SJCRH30 (cell line): ENCODE data around the gene NACC1. TPM values are rescaled to one million over a fixed set of nuclear protein-coding genes. Genes with fewer than 3 reads are reported as not detected.

Experiments
- DNase-seq, 2 experiments: peaks; one replicate each; pipeline ENCODE4 v3.0.0-alpha.2; 2015 to 2020
- H3K27ac ChIP-seq: fragments of 250-450 bp; sonication (Bioruptor Pico); 2 replicates; pipeline ENCODE4 v1.5.1; 2020; ENCODE audit warnings: mild to moderate bottlenecking, moderate library complexity
- H3K27me3 ChIP-seq: fragments of 250-450 bp; sonication (Bioruptor Pico); 2 replicates; pipeline ENCODE4 v1.5.1; 2020; ENCODE audit warnings: mild to moderate bottlenecking, moderate library complexity
- H3K36me3 ChIP-seq: fragments of 250-450 bp; sonication (Bioruptor Pico); 2 replicates; pipeline ENCODE4 v1.5.1; 2020; ENCODE audit warnings: mild to moderate bottlenecking, moderate library complexity
- H3K4me1 ChIP-seq: fragments of 250-450 bp; sonication (Bioruptor Pico); 2 replicates; pipeline ENCODE4 v1.5.1; 2020; ENCODE audit warnings: mild to moderate bottlenecking, moderate library complexity
- H3K4me3 ChIP-seq: fragments of 250-450 bp; sonication (Bioruptor Pico); 2 replicates; pipeline ENCODE4 v1.5.1; 2020; ENCODE audit warnings: mild to moderate bottlenecking, moderate library complexity
- H3K9me3 ChIP-seq: fragments of 250-450 bp; sonication (Bioruptor Pico); replicated peaks from 2 replicates; pipeline ENCODE4 v1.5.1; 2020; ENCODE audit warnings: mild to moderate bottlenecking, moderate library complexity
- total RNA-seq: library from RNA; depleted of rRNA; stranded (reverse); fragments of >200 nt; shearing (Covaris generic); gene quantifications from 2 replicates; pipeline ENCODE4 v1.2.3, GENCODE V29; 2014

Gene NACC1
- total RNA-seq, 1 experiment from 2014 or later: 103 TPM

DNA sequence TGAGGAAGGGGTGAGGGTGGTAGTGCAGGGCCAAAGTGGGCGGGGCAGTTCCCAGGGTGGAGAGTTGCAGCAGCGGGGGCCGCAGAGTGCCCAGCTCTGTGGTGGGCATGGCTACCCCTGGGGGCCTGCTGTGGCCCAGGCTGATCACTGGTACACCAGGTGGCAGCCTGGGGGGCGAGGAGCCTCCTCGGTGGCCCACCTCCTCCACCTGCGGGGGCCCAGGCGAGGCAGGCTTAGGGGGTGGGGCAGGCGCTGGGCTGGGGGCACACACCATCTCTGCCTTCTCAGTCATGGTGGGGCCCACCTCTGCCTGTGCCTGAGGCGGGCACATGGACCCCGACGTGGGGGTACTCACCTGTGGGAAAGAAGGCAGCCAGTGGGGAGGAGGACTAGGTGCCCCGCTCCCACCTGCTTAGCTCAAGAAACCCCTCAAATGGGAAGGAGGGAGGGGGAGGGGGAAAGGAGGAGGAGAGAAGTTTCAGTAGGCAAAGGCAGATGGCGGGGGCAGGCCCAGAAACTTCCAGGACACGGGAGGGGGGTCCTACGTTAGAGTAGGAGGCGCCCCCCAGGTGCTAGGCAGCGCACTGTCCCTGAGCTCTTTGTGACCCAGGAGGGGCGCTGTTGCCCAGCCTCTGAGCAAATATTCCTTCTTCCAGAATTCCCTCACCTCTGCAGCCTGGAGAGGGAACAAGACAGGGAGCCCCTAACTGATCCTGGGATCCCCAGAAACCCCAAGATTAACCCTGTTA is 17.0 kb upstream of the NACC1 start:
- no peaks in the 10 kb centered on the region for H3K9me3 ChIP-seq
- no peaks in the 10 kb centered on the region for H3K36me3 ChIP-seq
- H3K4me3 ChIP-seq: no peak overlapping the region
- DNase-seq: peak in 1 of 2 experiments; percentile 44
- no peak overlapping the region for H3K27ac ChIP-seq
- H3K27me3 ChIP-seq: no peaks in the 10 kb centered on the region
- no peaks in the 10 kb centered on the region for H3K4me1 ChIP-seq

DNA sequence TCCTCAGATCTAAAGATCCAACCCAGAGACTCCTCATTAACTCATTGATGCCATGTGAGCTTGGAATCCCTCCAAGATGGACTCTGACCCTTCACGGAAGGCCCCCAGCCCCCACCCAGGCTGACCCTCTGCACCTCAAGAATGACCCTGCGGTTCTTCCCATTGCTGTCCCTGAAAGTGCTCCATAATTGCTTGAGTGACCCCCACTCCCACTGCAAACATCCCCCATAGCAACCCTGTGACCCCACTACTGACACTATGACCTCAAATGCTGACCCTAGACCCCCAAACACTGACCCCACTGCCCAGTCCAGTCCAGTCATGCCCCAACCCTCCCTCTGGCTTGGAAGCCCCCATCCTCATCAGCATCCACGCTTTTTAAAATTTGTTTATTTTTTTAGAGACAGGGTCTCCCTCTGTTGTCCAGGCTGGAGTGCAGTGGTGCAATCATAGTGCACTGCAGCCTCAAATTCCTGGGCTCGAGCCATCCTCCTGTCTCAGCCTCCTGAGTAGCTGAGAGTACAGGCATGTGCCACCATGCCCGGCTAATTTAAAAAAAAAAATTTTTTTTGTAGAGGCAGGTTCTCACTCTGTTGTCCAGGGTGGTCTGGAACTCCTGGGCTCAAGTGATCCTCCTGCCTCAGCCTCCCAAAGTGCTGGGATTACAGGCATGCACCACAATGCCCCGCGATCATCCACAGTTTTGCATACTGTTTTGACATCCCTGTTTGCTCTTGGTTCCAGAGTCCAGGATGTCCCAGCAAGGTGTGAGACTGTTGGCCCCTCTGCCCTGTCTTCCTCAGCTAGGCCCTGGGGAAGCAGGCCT is 16.3 kb upstream of the NACC1 start:
- Histone ChIP-seq H3K36me3 (no peaks in the 10 kb centered on the region), H3K4me3 (no peak overlapping the region), H3K27ac (no peak overlapping the region), H3K4me1 (no peaks in the 10 kb centered on the region), H3K27me3 (no peaks in the 10 kb centered on the region), H3K9me3 (no peaks in the 10 kb centered on the region)
- DNase-seq: no peak

DNA sequence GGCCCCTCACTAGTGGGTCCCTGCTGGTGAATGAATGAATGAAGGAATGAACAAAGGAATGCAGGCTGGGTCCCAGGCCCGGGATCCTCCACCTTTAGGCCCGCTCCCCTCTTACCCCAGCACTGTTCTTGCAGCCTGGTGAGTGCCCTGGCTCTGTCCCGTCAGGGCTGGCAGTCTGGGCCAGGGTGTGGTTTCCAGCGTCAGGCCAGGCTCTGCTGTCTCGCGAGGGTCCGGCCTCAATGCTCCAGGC is 15.7 kb upstream of the NACC1 start:
- no peak overlapping the region for H3K27ac ChIP-seq
- H3K36me3 ChIP-seq: peaks cover 4% of the 10 kb centered on the region; the same call in 1 of the 2 replicates
- no peak overlapping the region for H3K4me3 ChIP-seq
- no peaks in the 10 kb centered on the region for H3K27me3 ChIP-seq
- DNase-seq: no peak
- H3K9me3 ChIP-seq: no peaks in the 10 kb centered on the region
- H3K4me1 ChIP-seq: no peaks in the 10 kb centered on the region

DNA sequence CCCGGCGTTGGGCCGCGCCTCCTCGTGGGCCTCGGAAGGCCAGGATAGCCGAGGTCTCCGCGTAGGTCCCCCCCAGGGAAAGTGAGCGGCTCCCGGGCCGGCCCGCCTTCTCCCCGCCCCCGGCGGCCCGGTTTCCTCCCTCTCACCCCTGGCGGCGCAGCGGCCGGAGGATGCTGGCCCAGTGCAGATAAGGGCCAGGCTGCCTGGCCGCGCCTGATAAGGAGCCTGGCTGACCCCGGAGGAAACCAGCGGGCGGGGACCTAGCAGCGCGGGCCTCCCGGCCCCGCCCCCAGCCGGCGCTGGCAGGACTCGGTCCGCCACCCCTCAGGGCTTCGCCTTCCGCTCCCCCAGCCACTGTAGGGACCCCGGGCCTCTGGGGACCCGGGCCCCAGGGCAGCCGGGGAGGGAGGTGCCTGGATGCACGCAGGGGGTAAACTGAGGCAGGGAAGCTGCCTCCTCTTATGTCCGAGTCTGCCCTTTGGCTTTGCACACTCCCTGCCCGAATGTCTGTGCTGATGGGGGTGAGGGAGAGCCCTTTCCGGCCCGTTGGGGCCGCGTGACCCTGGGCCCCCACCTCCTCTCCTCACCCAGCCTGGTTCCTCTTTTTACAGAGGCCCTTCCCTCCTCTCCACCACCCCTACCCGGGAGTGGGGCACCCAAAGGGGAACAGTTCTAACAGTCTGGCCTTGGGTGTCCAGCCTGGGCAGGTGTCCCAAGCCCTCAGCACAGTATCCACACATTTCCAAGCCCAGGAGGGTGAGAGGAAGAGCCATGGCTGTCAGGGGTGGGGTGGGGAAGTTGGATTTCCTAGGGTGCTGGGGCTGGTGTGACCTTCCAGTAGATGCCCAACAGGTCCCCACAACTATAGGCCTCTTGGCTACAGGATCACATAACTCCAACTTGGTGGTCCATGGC is 15.1 kb upstream of the NACC1 start, which contains the start of gene LYL1:
Gene LYL1, minus strand, starts transcription at position 193 of the 915 bp plus-strand sequence. CDS start 1,687 bp downstream, outside the sequence.
- Histone ChIP-seq H3K36me3 (peaks cover 8% of the 10 kb centered on the region), H3K27me3 (no peaks in the 10 kb centered on the region), H3K27ac (no peak within 1 kb of the TSS), H3K9me3 (no peaks in the 10 kb centered on the region), H3K4me3 (no peak within 1 kb of the TSS), H3K4me1 (no peaks in the 10 kb centered on the region)
- no peak for DNase-seq

DNA sequence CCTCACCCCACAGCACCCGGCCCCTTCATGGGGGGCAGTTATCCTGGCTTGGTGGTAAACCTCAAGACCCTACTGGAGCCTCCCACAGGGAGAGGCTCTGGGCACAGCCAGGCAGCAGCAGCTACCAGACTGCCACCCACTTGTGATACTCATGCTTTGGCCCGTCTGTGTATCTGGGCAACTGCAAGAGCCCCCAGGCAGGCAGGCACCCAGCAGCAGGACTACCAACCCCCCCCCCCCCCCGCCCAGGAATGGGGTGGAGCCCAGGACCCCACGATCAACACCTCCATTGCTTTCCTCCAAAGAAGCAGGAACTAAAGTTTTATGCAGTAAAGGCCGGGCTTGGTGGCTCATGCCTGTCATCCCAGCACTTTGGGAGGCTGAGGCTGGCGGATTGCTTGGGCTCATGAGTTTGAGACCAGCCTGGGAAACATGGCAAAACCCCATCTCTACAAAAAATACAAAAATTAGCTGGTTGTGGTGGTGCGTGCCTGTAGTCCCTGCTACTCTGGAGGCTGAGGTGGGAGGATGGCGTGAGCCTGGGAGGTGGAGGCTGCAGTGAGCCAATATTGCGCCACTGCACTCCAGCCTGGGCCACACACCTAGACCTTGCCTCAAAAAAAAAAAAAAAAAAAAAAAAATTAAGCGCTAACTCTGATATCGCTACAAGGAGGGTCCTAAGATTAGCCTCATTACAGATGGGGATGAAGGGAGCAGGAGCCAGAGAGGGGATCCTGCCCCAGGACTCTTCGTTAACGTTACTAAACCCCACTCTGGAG is 14.3 kb upstream of the NACC1 start:
- Histone ChIP-seq H3K27ac (no peak overlapping the region), H3K27me3 (no peaks in the 10 kb centered on the region), H3K36me3 (peaks cover 15% of the 10 kb centered on the region), H3K9me3 (no peaks in the 10 kb centered on the region), H3K4me1 (no peaks in the 10 kb centered on the region), H3K4me3 (no peak overlapping the region)
- DNase-seq: no peak

DNA sequence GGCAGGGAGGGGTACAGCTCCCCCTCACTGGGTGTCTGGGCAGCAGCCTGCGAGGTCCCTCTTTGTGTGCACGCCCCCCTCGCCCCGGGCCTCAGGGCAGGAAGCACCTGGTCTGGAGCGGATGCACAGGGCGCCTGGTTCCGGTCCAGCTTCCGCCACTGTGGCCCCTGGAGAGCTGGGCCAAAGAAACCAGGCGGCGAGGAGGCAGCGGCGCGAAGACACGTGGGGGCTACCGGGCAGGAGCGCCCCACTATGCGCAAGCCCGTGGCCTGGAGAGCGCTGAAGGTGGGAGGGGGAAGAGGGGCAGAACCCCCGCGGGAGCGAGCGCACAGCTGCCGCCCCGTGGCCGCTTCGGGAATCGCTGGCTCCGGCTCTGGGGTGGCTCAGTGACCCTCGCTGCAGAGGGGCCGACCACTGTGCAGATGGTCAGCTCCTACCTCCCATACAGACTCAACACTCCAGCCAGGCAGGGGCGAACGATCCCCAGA is 13.7 kb upstream of the NACC1 start:
- Histone ChIP-seq H3K27me3 (no peaks in the 10 kb centered on the region), H3K27ac (no peak overlapping the region), H3K36me3 (peaks cover 21% of the 10 kb centered on the region), H3K4me3 (no peak overlapping the region), H3K9me3 (no peaks in the 10 kb centered on the region), H3K4me1 (no peaks in the 10 kb centered on the region)
- DNase-seq: no peak

DNA sequence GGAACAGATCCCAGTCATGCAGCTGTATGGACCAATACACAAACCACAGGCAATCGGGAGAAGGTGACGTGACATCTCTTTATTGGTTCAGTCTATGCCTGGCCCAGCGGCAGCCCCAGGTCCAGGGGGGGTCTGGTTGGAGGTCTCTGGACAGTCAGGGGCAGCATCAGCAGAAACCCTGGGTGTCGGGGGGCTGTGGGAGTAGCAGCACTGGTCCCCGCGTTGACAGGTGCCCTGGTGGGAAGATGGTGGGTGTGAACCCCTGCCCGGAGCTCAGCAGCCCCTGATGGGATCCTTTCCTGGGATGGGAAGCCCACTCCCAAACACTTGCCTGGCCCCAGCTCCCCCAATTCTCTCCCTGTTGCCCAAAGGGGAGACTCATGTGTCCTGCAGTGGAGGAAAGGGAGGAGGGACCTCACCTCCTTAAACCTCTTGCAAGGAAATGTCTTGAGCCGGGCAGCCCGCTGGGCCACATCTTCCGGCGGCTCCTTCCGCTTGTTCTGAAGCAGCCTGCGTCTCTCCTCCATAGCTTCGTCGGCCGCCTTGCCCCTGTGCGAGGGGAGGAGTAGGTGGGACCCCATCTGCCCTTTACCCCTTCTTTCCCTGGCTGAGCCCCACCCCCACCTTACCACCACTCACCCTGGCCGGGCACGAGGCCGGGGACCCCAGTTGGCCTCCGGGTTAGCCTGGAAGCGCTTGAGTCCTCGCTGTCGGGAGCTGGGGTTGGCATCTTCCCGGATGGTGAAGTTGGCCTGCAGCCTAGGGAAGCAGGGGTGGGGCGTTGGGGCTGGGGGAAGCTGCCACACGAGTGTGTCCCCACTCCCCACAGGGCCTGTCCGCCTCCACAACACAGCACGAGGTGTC is 13.0 kb upstream of the NACC1 start:
- no peak overlapping the region for H3K27ac ChIP-seq

DNA sequence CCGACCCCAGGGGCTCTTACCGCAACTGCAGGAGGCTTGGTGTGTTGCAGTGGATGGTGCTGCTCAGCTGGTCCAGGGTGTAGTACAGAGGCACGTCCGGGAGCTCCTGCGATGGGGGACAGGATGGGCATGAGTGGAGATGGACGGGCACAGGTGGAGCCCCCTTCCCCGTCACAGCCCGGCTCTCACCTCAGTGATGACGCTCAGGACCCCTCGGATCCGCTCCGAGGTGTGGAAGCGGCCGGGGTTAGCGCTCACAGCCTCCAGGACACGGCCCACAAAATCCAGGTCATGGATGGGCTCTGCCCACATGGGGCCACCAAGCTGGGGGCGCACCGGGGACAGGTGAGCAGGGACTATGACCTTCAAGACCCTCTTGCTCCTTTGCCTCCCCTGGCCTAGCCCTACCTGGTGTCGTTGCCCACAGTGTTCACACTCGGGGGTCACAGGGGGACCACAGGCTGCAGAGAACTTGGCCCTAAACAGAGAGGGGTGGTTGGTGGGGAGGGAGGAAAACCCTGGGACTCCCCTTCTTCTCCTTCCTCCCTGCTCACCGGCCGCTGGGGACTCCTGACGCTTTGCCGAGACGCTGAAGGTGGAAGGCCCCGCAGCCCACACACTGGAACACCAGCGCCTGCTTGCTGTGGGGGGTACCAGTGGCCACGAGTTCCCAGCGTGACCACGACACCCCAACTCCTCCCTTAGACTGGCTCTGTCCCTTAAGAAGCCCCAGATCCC is 8.5 kb upstream of the NACC1 start:
- Histone ChIP-seq H3K9me3 (no peaks in the 10 kb centered on the region), H3K27me3 (no peaks in the 10 kb centered on the region), H3K27ac (no peak overlapping the region), H3K4me1 (no peaks in the 10 kb centered on the region), H3K36me3 (peaks cover 50% of the 10 kb centered on the region), H3K4me3 (no peak overlapping the region)
- no peak for DNase-seq

More for the DNA sequence above, 13.0 kb upstream of the NACC1 start:
- Histone ChIP-seq H3K36me3 (peaks cover 25% of the 10 kb centered on the region), H3K4me1 (no peaks in the 10 kb centered on the region), H3K27me3 (no peaks in the 10 kb centered on the region), H3K4me3 (no peak overlapping the region), H3K9me3 (no peaks in the 10 kb centered on the region)
- no peak for DNase-seq

DNA sequence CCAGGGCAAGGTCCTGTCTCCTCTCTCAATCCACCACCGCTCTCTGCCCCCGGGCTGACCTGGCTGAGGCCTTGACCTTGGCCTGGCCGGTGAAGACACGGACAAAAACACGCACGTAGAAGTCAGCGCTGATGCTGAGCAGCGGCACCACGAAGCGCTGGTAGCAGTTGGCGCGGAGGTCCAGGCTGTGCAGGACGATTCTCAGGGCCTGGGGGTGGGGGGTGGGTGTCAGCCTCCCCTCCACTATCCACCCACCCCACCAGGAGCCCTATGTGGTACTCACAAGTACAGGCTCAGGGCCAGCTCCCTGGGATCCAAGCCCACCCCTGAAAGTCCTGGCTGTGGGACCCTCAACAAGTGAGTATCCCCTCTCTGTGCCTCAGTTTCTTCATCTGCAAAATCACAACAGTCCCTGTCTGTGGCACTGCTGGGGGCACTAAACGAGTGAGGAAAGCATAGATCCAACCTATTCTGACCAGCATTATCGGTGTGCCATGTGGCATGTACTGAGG is 7.9 kb upstream of the NACC1 start:
- Histone ChIP-seq H3K9me3 (no peaks in the 10 kb centered on the region), H3K4me1 (no peaks in the 10 kb centered on the region), H3K27ac (no peak overlapping the region), H3K36me3 (peaks cover 55% of the 10 kb centered on the region), H3K4me3 (no peak overlapping the region), H3K27me3 (no peaks in the 10 kb centered on the region)
- DNase-seq: no peak

DNA sequence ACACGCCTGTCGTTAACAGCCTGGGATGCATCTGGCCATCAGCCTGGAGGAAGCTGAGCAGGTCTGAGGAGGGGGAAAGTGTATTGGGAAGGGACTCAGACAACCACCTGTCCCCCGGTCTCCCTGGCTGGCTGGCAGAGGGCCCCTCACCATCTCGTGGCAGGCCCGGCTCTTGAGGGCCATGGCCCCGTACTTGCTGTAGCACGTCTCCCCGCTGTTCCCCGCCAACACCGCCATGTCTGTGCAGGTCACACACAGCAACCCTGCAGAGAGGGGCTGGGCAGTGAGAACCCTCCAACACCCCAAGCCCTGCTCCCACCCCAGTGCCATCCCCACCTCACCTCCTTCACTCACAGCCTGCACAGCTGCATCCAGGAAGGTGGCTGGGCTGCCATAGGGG is 5.5 kb upstream of the NACC1 start:
- no peak for DNase-seq
- no peaks in the 10 kb centered on the region; the same call in 1 of the 2 replicates for H3K4me1 ChIP-seq
- no peaks in the 10 kb centered on the region for H3K9me3 ChIP-seq
- no peak overlapping the region for H3K27ac ChIP-seq
- no peak overlapping the region for H3K4me3 ChIP-seq
- peaks cover 48% of the 10 kb centered on the region for H3K36me3 ChIP-seq
- no peaks in the 10 kb centered on the region for H3K27me3 ChIP-seq

DNA sequence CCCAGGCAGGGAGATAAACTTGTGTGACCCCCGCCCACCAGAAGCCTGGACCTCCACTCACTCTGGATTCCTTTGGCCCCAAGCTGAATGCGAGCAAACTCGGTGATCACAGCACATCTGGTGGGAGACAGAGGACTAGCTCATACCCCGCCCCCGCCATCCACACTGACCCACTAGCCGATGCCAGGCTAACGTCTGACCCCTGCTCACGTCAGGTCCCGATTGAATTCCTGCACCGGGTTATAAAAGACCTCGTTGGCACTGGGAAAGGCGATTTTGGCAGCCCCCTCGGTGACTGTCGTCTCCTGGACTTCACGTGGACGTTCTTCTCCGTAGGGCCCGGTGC is 2.2 kb upstream of the NACC1 start:
- Histone ChIP-seq H3K9me3 (no peaks in the 10 kb centered on the region), H3K4me3 (peak overlapping the region; percentile 83), H3K36me3 (peaks cover 29% of the 10 kb centered on the region), H3K4me1 (no peaks in the 10 kb centered on the region; the same call in 1 of the 2 replicates), H3K27ac (peak overlapping the region; percentile 95), H3K27me3 (no peaks in the 10 kb centered on the region)
- DNase-seq: no peak

DNA sequence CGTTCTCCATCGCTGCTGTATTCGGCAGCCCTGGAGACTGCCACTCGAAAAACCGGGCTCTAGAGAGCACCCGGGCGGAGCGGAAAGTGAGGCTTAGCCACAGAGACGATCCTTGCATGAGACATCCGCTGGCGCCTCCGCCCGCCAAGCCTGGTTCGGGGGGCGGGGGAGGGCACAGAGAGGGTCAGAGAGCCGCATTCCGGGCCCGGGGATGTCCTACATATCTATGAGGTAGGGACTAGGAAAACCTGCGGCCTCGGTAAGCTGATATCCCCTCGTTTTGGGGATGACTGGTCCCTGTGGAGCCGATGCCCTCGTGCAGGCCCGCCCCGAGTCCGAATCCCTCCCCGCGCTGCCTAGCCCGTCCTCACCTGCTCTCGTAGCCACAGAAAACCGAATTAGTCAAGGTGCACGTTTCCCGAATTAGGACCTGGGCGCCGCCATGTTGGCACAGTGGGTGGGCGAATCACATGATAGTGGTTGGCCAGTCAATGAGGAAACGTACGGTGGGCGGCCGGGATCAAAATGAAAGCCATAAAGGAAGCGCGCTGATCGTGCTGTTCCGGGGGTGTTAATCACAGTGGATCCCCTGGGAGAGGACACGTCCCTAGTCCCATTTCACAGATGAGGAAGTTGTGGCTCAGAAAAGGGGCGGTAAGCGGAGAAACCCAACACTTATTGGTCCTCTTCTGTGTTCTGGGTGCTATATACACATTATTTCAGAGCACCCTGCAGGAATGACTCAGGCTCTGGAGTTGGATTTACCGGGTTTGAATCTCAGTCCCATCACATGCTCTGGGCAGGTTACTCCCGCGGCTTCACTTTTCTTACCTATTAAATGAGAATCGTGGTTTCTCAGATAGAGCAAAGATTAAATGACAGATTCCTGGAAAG is 1.5 kb upstream of the NACC1 start, which contains the start of gene TRMT1:
Gene TRMT1, minus strand, starts transcription at position 459 of the 894 bp plus-strand sequence. Its CDS starts 341 bp downstream, at position 118.
- peak; percentile 98 for DNase-seq
- no peaks in the 10 kb centered on the region; the same call in 1 of the 2 replicates for H3K4me1 ChIP-seq
- H3K36me3 ChIP-seq: peaks cover 31% of the 10 kb centered on the region
- H3K9me3 ChIP-seq: no peaks in the 10 kb centered on the region
- peak within 1 kb of the TSS; percentile 83 for H3K4me3 ChIP-seq
- no peaks in the 10 kb centered on the region for H3K27me3 ChIP-seq
- peak within 1 kb of the TSS; percentile 95 for H3K27ac ChIP-seq
